H1 (cell line): Measurements from ENCODE around the gene ANXA3. TPM values are rescaled to one million over a fixed set of nuclear protein-coding genes. Genes with fewer than 3 reads are reported as not detected.

Experiments
- CTCF ChIA-PET: fragments of 300-600 bp; sonication (Branson Sonifier 250); formaldehyde crosslinking; loops from one replicate; lab custom pipeline; 2021; ENCODE audit not compliant: partially characterized antibody; lab: Charles Lee
- POLR2A ChIA-PET: fragments of 300-600 bp; sonication (Branson Sonifier 250); formaldehyde crosslinking; loops from one replicate; lab custom pipeline; 2021; ENCODE audit warnings: inconsistent platforms; ENCODE audit not compliant: partially characterized antibody; lab: Charles Lee
- DNase-seq, 2 experiments: peaks; one replicate each; pipeline versions ENCODE4 v3.0.0 to v3.0.0-alpha.2; 2010 to 2022; ENCODE audit warnings: low spot score in 2 of 2, low read depth in 1 of 2, mixed read lengths in 1 of 2
- FAIRE-seq: peaks from 2 replicates; lab custom pipeline; 2011; peaks lifted over from hg19 to GRCh38; lab: Jason Lieb, UNC
- H2AFZ ChIP-seq: 2 replicates; pipeline ENCODE4 v1.8.1; 2012; ENCODE audit warnings: low read length, inconsistent platforms
- H2AK5ac ChIP-seq: 2 replicates; pipeline ENCODE4 v1.6.1; 2013; ENCODE audit warnings: low read depth, low read length
- H2BK120ac ChIP-seq: replicated peaks from 2 replicates; pipeline ENCODE3; 2013; ENCODE audit warnings: low read depth, low read length, inconsistent platforms
- H2BK12ac ChIP-seq: 2 replicates; pipeline ENCODE4 v1.6.1; 2013; ENCODE audit warnings: low read depth, low read length
- H2BK15ac ChIP-seq: 2 replicates; pipeline ENCODE4 v1.6.1; 2013; ENCODE audit warnings: low read length
- H2BK20ac ChIP-seq: 2 replicates; pipeline ENCODE4 v1.6.1; 2013; ENCODE audit warnings: low read length
- H2BK5ac ChIP-seq: 2 replicates; pipeline ENCODE4 v1.6.1; 2013; ENCODE audit warnings: low read depth, low read length
- H3K14ac ChIP-seq: 2 replicates; pipeline ENCODE4 v1.6.1; 2013; ENCODE audit warnings: inconsistent platforms; ENCODE audit not compliant: insufficient read length
- H3K18ac ChIP-seq: 2 replicates; pipeline ENCODE4 v1.6.1; 2013; ENCODE audit warnings: low read length; ENCODE audit errors: extremely low read depth
- H3K23ac ChIP-seq: 2 replicates; pipeline ENCODE4 v1.6.1; 2013; ENCODE audit warnings: inconsistent platforms; ENCODE audit not compliant: insufficient read length
- H3K23me2 ChIP-seq: 2 replicates; pipeline ENCODE4 v1.6.1; 2013; ENCODE audit warnings: low read depth, low read length
- H3K27ac ChIP-seq: 2 replicates; pipeline ENCODE4 v1.6.1; 2011; ENCODE audit warnings: low read depth, low read length, inconsistent platforms
- H3K27me3 ChIP-seq, 4 experiments: replicated peaks in 1 of 4; 1 replicate in 1 of 4; 2 replicates in 3 of 4; pipeline versions ENCODE4 v1.6.1 to v1.8.1; 2011 to 2013; ENCODE audit warnings: low read length in 3 of 4, mild to moderate bottlenecking in 3 of 4, inconsistent platforms in 2 of 4, mixed read lengths in 2 of 4, moderate library complexity in 1 of 4; ENCODE audit not compliant: control insufficient read depth in 3 of 4, insufficient read depth in 3 of 4; ENCODE audit errors: extremely low read depth in 1 of 4
- H3K36me3 ChIP-seq, 4 experiments: 2 replicates each; pipeline versions ENCODE4 v1.6.1 to v1.8.1; 2011 to 2013; ENCODE audit warnings: mild to moderate bottlenecking in 4 of 4, low read length in 3 of 4, moderate library complexity in 2 of 4, control low read depth in 1 of 4, inconsistent platforms in 1 of 4; ENCODE audit not compliant: insufficient read depth in 4 of 4, control insufficient read depth in 2 of 4
- H3K4ac ChIP-seq: replicated peaks from 2 replicates; pipeline ENCODE3; 2013; ENCODE audit warnings: low read length, low read depth, mixed read lengths, inconsistent platforms; ENCODE audit not compliant: insufficient read length
- H3K4me1 ChIP-seq, 4 experiments: replicated peaks in 1 of 4; 1 replicate in 1 of 4; 2 replicates in 3 of 4; pipeline versions ENCODE4 v1.6.1 to v1.8.1; 2011 to 2013; ENCODE audit warnings: low read length in 3 of 4, inconsistent platforms in 2 of 4, mixed read lengths in 1 of 4; ENCODE audit not compliant: insufficient read depth in 4 of 4, control insufficient read depth in 3 of 4
- H3K4me2 ChIP-seq, 2 experiments: 2 replicates each; pipeline versions ENCODE4 v1.6.1 to v1.8.1; 2011 to 2013; ENCODE audit warnings: low read depth in 2 of 2, low read length in 2 of 2, control low read depth in 1 of 2, inconsistent platforms in 1 of 2, mild to moderate bottlenecking in 1 of 2; ENCODE audit not compliant: insufficient read depth in 1 of 2
- H3K4me3 ChIP-seq, 4 experiments: fragments of 200-600, 300-600 bp in 1 of 4; sonication (generic), shearing (Covaris generic), sonication (Bioruptor Twin) in 1 of 4; 2 replicates each; pipeline versions ENCODE4 v1.5.1 to v1.8.1; 2011 to 2016; ENCODE audit warnings: low read length in 4 of 4, low read depth in 3 of 4, control low read depth in 2 of 4, inconsistent platforms in 2 of 4, mild to moderate bottlenecking in 2 of 4, mixed read lengths in 1 of 4, moderate library complexity in 1 of 4; ENCODE audit not compliant: insufficient read depth in 2 of 4; ENCODE audit errors: extremely low read depth in 1 of 4
- H3K56ac ChIP-seq: replicated peaks from 2 replicates; pipeline ENCODE3; 2013; ENCODE audit warnings: low read depth, mild to moderate bottlenecking, mixed read lengths, low read length, inconsistent platforms; ENCODE audit not compliant: insufficient read length
- H3K79me1 ChIP-seq: 2 replicates; pipeline ENCODE4 v1.6.1; 2013; ENCODE audit warnings: low read depth, low read length, control low read depth
- H3K79me2 ChIP-seq, 2 experiments: 2 replicates each; pipeline versions ENCODE4 v1.6.1 to v1.8.1; 2012 to 2013; ENCODE audit warnings: low read length in 2 of 2, mild to moderate bottlenecking in 2 of 2, inconsistent platforms in 1 of 2; ENCODE audit not compliant: insufficient read depth in 2 of 2, control insufficient read depth in 1 of 2
- H3K9ac ChIP-seq, 4 experiments: replicated peaks in 1 of 4; 1 replicate in 1 of 4; 2 replicates in 3 of 4; pipeline versions ENCODE4 v1.6.1 to v1.8.1; 2011 to 2013; ENCODE audit warnings: low read depth in 3 of 4, low read length in 3 of 4, control low read depth in 2 of 4, mild to moderate bottlenecking in 2 of 4, moderate library complexity in 2 of 4, inconsistent platforms in 1 of 4; ENCODE audit errors: extremely low read depth in 1 of 4
- H3K9me3 ChIP-seq, 2 experiments: 2 replicates each; pipeline versions ENCODE4 v1.6.1 to v1.8.1; 2012 to 2013; ENCODE audit warnings: mild to moderate bottlenecking in 2 of 2, moderate library complexity in 2 of 2, control low read depth in 1 of 2, inconsistent platforms in 1 of 2, low read depth in 1 of 2, low read length in 1 of 2, mixed read lengths in 1 of 2; ENCODE audit not compliant: insufficient read depth in 2 of 2
- H4K20me1 ChIP-seq, 2 experiments: replicated peaks in 1 of 2; 2 replicates each; pipeline versions ENCODE3 to v1.8.1; 2011 to 2013; ENCODE audit warnings: inconsistent platforms in 2 of 2, low read length in 2 of 2, mild to moderate bottlenecking in 1 of 2; ENCODE audit not compliant: insufficient read depth in 2 of 2, control insufficient read depth in 1 of 2
- H4K5ac ChIP-seq: 2 replicates; pipeline ENCODE4 v1.6.1; 2013; ENCODE audit warnings: low read length, low read depth, mixed read lengths, inconsistent platforms; ENCODE audit not compliant: insufficient read length
- H4K8ac ChIP-seq: 2 replicates; pipeline ENCODE4 v1.8.0; 2013; ENCODE audit warnings: mild to moderate bottlenecking, moderate library complexity, low read length, inconsistent platforms; ENCODE audit not compliant: insufficient read depth; ENCODE audit errors: extremely low read depth
- H4K91ac ChIP-seq: replicated peaks from 2 replicates; pipeline ENCODE3; 2013; ENCODE audit warnings: low read length, mixed read lengths, inconsistent platforms; ENCODE audit not compliant: insufficient read length
- CTBP2 ChIP-seq: IDR thresholded peaks from 2 replicates; pipeline ENCODE4 v1.7.0; 2011; ENCODE audit warnings: borderline replicate concordance, mild to moderate bottlenecking, moderate library complexity, mixed read lengths, low read length; ENCODE audit not compliant: insufficient read depth, insufficient read length
- CTCF ChIP-seq, 3 experiments: IDR thresholded peaks; 1 replicate in 2 of 3; 2 replicates in 1 of 3; pipeline versions ENCODE4 v1.5.1 to v1.6.1; 2011; ENCODE audit warnings: low read length in 3 of 3, mild to moderate bottlenecking in 3 of 3, inconsistent platforms in 2 of 3, low read depth in 1 of 3, moderate library complexity in 1 of 3; ENCODE audit not compliant: insufficient read depth in 1 of 3; ENCODE audit errors: control extremely low read depth in 1 of 3
- POLR2AphosphoS5 ChIP-seq: IDR thresholded peaks from 2 replicates; pipeline ENCODE4 v1.6.1; 2011; ENCODE audit warnings: low read depth, low read length
- SIN3A ChIP-seq, 2 experiments: IDR thresholded peaks in 1 of 2; conservative IDR thresholded peaks in 1 of 2; 2 replicates each; pipeline ENCODE4 v1.6.1; 2011 to 2012; ENCODE audit warnings: low read length in 2 of 2, improper control_type of control experiment in 1 of 2, low read depth in 1 of 2, mild to moderate bottlenecking in 1 of 2
- SIX5 ChIP-seq: IDR thresholded peaks from 2 replicates; pipeline ENCODE4 v1.6.1; 2011; ENCODE audit warnings: mild to moderate bottlenecking, low read depth, low read length
- WGBS, 2 experiments: shearing (Covaris generic) in 1 of 2; methylation state at CpG; one replicate each; pipeline versions ENCODE4 v1.1.6 to v1.1.7; 2013 to 2015; ENCODE audit warnings: low lambda C conversion rate in 2 of 2, mixed read lengths in 2 of 2, inconsistent platforms in 1 of 2, low coverage in 1 of 2, missing lambda C conversion rate in 1 of 2; ENCODE audit not compliant: insufficient replicate concordance in 2 of 2, insufficient coverage in 1 of 2, insufficient read length in 1 of 2; ENCODE audit errors: extremely low coverage in 1 of 2, missing lambda C conversion rate in 1 of 2; 5-methylcytosine and 5-hydroxymethylcytosine counted together
- polyA plus RNA-seq, 7 experiments: library from polyadenylated mRNA; depleted of rRNA in 3 of 7; stranded (reverse) in 5 of 7; unstranded in 2 of 7; fragments of >200 nt in 5 of 7; fragments of 200-250 nt in 2 of 7; gene quantifications; 1 replicate in 5 of 7; 2 replicates in 1 of 7; 4 replicates in 1 of 7; pipeline versions ENCODE4 v1.2.1 to v1.2.3, GENCODE V29; 2011 to 2013; ENCODE audit warnings: missing spikeins in 2 of 7, mixed read lengths in 2 of 7
- total RNA-seq: library from RNA; stranded (reverse); fragmentation: NEBNext Ultra II Directional; extraction: Animal tissue kit (Norgen Biotek cat#: 25700); gene quantifications from 2 replicates; pipeline ENCODE4 v1.2.1, GENCODE V29; 2021

ANXA3 gene
- total and polyA plus RNA-seq, 2 of the 8 experiments (the other 6 are each of a cell fraction or from before 2014, with no cell fraction given): 10.3 to 27.3 TPM

- Histone ChIP-seq H3K14ac (no peak overlapping the region), H3K79me2 (no peaks in the 10 kb centered on the region), H3K27ac (no peak overlapping the region), H4K91ac (no peak overlapping the region), H2AFZ (no peak overlapping the region), H3K9me3 (no peaks in the 10 kb centered on the region), H4K5ac (no peak overlapping the region), H2BK120ac (no peak overlapping the region), H2BK20ac (no peak overlapping the region), H3K4me1 (no peaks in the 10 kb centered on the region), H2BK15ac (no peak overlapping the region), H3K27me3 (no peaks in the 10 kb centered on the region), H3K56ac (no peak overlapping the region), H3K18ac (no peak overlapping the region), H3K4me3 (no peak overlapping the region), H4K20me1 (no peaks in the 10 kb centered on the region), H4K8ac (no peak overlapping the region), H3K9ac (no peak overlapping the region), H3K36me3 (no peaks in the 10 kb centered on the region), H2BK12ac (no peak overlapping the region), H2BK5ac (no peak overlapping the region), H3K4ac (no peak overlapping the region), H3K79me1 (no peaks in the 10 kb centered on the region), H3K23me2 (no peaks in the 10 kb centered on the region), H2AK5ac (no peak overlapping the region), H3K23ac (no peak overlapping the region), H3K4me2 (no peak overlapping the region)
- no peak for TF ChIP-seq CTCF (IDR thresholded peaks at IDR 0.05; ENCODE audit: control extremely low read depth in 1 of 3, insufficient read depth in 1 of 3, low read depth in 1 of 3, low read length in 3 of 3)
- no peak for TF ChIP-seq SIN3A (conservative IDR thresholded peaks at IDR 0.05 in 1 of 2, IDR thresholded peaks at IDR 0.05 in 1 of 2; ENCODE audit: low read depth in 1 of 2, low read length in 2 of 2)
- TF ChIP-seq POLR2AphosphoS5: no peak
- TF ChIP-seq CTBP2: no peak
- TF ChIP-seq SIX5: no peak
- POLR2A ChIA-PET: no interaction called here
- no peak for FAIRE-seq
- CTCF ChIA-PET: no interaction called here
- WGBS, 2 experiments: 98% methylated on average over 4 of the region's 4 CpGs; no CpG with 5 or more reads in 1 of the 2 experiments
- DNase-seq: no peak
Measured at GRCh38 chr4:78648640-78649363, 97.2 kb downstream of the ANXA3 start.
